Measurements from ENCODE around the gene PIM2. TPM values are rescaled to one million over a fixed set of nuclear protein-coding genes. Genes with fewer than 3 reads are reported as not detected.
A peak's percentile ranks its signal among the peaks of the same experiment; 100 is the strongest.

Gene PIM2
- total and polyA plus RNA-seq, 9 of the 15 experiments (the other 6 are each of a cell fraction or from before 2014, with no cell fraction given) = 67.6 to 191 (median 108) TPM

- no peak for TF ChIP-seq FIP1L1 (IDR thresholded peaks at IDR 0.05; ENCODE audit: low read depth, low read length, poor library complexity, severe bottlenecking)
- TF ChIP-seq BMI1 (IDR thresholded peaks at IDR 0.05; ENCODE audit: low read length) = no peak
- no peak for TF ChIP-seq SP2 (IDR thresholded peaks at IDR 0.05; ENCODE audit: extremely low read depth, low read depth, low read length, poor library complexity, severe bottlenecking)
- no peak for TF ChIP-seq CTCF (IDR thresholded peaks at IDR 0.05 in 2 of 3, conservative IDR thresholded peaks at IDR 0.05 in 1 of 3; ENCODE audit: insufficient read depth in 2 of 3, low read depth in 1 of 3, low read length in 3 of 3)
- no peak for TF ChIP-seq RAD21 (CRISPR knock-in tag; conservative IDR thresholded peaks at IDR 0.05 in 1 of 2, IDR thresholded peaks at IDR 0.05 in 1 of 2)
- TF ChIP-seq ELF1 (tag; IDR thresholded peaks at IDR 0.05) = no peak
- TF ChIP-seq ETV5 (CRISPR knock-in tag; IDR thresholded peaks at IDR 0.05; ENCODE audit: low read depth) = no peak
- TF ChIP-seq FOXP1 (CRISPR knock-in tag; IDR thresholded peaks at IDR 0.05) = no peak
- TF ChIP-seq ZNF644 (tag; IDR thresholded peaks at IDR 0.05; ENCODE audit: low read depth) = no peak
- TF ChIP-seq, protein P1, sequence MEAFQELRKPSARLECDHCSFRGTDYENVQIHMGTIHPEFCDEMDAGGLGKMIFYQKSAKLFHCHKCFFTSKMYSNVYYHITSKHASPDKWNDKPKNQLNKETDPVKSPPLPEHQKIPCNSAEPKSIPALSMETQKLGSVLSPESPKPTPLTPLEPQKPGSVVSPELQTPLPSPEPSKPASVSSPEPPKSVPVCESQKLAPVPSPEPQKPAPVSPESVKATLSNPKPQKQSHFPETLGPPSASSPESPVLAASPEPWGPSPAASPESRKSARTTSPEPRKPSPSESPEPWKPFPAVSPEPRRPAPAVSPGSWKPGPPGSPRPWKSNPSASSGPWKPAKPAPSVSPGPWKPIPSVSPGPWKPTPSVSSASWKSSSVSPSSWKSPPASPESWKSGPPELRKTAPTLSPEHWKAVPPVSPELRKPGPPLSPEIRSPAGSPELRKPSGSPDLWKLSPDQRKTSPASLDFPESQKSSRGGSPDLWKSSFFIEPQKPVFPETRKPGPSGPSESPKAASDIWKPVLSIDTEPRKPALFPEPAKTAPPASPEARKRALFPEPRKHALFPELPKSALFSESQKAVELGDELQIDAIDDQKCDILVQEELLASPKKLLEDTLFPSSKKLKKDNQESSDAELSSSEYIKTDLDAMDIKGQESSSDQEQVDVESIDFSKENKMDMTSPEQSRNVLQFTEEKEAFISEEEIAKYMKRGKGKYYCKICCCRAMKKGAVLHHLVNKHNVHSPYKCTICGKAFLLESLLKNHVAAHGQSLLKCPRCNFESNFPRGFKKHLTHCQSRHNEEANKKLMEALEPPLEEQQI (IDR thresholded peaks at IDR 0.05) = no peak
- no peak for TF ChIP-seq NONO (IDR thresholded peaks at IDR 0.05; ENCODE audit: low read depth in 2 of 2, low read length in 1 of 2)
- no peak for TF ChIP-seq ZNF695 (CRISPR knock-in tag; IDR thresholded peaks at IDR 0.05)
- TF ChIP-seq ZFP36 (IDR thresholded peaks at IDR 0.05; ENCODE audit: low read depth, low read length, partially characterized antibody) = no peak
- peak; percentile 91 for TF ChIP-seq ARID1B (IDR thresholded peaks at IDR 0.05)
- TF ChIP-seq KDM5B (IDR thresholded peaks at IDR 0.05; ENCODE audit: insufficient replicate concordance, low read depth, low read length) = no peak
- TF ChIP-seq, protein P2, sequence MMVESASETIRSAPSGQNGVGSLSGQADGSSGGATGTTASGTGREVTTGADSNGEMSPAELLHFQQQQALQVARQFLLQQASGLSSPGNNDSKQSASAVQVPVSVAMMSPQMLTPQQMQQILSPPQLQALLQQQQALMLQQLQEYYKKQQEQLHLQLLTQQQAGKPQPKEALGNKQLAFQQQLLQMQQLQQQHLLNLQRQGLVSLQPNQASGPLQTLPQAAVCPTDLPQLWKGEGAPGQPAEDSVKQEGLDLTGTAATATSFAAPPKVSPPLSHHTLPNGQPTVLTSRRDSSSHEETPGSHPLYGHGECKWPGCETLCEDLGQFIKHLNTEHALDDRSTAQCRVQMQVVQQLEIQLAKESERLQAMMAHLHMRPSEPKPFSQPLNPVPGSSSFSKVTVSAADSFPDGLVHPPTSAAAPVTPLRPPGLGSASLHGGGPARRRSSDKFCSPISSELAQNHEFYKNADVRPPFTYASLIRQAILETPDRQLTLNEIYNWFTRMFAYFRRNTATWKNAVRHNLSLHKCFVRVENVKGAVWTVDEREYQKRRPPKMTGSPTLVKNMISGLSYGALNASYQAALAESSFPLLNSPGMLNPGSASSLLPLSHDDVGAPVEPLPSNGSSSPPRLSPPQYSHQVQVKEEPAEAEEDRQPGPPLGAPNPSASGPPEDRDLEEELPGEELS (CRISPR knock-in tag; IDR thresholded peaks at IDR 0.05; ENCODE audit: borderline replicate concordance) = no peak
- TF ChIP-seq KHSRP (IDR thresholded peaks at IDR 0.05) = no peak
- TF ChIP-seq FOXJ3 (CRISPR knock-in tag; IDR thresholded peaks at IDR 0.05) = no peak
- TF ChIP-seq, protein P3, sequence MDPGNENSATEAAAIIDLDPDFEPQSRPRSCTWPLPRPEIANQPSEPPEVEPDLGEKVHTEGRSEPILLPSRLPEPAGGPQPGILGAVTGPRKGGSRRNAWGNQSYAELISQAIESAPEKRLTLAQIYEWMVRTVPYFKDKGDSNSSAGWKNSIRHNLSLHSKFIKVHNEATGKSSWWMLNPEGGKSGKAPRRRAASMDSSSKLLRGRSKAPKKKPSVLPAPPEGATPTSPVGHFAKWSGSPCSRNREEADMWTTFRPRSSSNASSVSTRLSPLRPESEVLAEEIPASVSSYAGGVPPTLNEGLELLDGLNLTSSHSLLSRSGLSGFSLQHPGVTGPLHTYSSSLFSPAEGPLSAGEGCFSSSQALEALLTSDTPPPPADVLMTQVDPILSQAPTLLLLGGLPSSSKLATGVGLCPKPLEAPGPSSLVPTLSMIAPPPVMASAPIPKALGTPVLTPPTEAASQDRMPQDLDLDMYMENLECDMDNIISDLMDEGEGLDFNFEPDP (CRISPR knock-in tag; IDR thresholded peaks at IDR 0.05) = no peak
Observed at GRCh38 chrX:48961585-48962091, 42.8 kb upstream of the PIM2 start (continued).

All from K562 (cell line).